HepG2 (cell line): ENCODE data around the gene DCAF7. TPM values are rescaled to one million over a fixed set of nuclear protein-coding genes. Genes with fewer than 3 reads are reported as not detected.
A peak's percentile ranks its signal among the peaks of the same experiment; 100 is the strongest.

Experiments used
- ATAC-seq: fragments of 200-7000 bp; cut with Tn5 transposase; 3 replicates; pipeline ENCODE4 v1.9.1; 2020; ENCODE audit warnings: mild to moderate bottlenecking, moderate library complexity
- BruUV-seq: library from RNA; stranded (reverse); fragments of 400-500 nt; replicated peaks from 2 replicates; lab custom pipeline; 2021; lab: Mats Ljungman, UMichigan
- CTCF ChIA-PET: fragments of 300-600 bp; formaldehyde crosslinking; extraction: SDS; loops from one replicate; lab custom pipeline; 2021; ENCODE audit warnings: low total read pairs, inconsistent platforms, low intra/inter-chr PET ratio; lab: Yijun Ruan, JAX
- POLR2A ChIA-PET: fragments of 350-600 bp; sonication (Branson Sonifier 250); formaldehyde crosslinking; loops from one replicate; lab custom pipeline; 2020; ENCODE audit warnings: antibody characterized with exemption, inconsistent platforms; lab: Yijun Ruan, JAX
- DNase-seq: peaks from one replicate; pipeline ENCODE4 v3.0.0-alpha.2; 2015; ENCODE audit warnings: low spot score
- FAIRE-seq: peaks from 3 replicates; lab custom pipeline; 2011; peaks lifted over from hg19 to GRCh38; lab: Jason Lieb, UNC
- H2AFZ ChIP-seq: one replicate; pipeline ENCODE4 v1.6.1; 2011; ENCODE audit warnings: low read length, inconsistent platforms
- H3K27ac ChIP-seq: fragments of 300-600 bp; 3 replicates; pipeline ENCODE4 v1.8.0; 2011; ENCODE audit warnings: mixed run types, mild to moderate bottlenecking, mixed read lengths, low read length, inconsistent platforms; ENCODE audit not compliant: insufficient read depth; ENCODE audit errors: extremely low read length
- H3K27me3 ChIP-seq, 2 experiments: fragments of 200-600 bp in 1 of 2; 2 replicates in 1 of 2; 3 replicates in 1 of 2; pipeline versions ENCODE4 v1.6.0 to v1.8.0; 2011; ENCODE audit warnings: low read length in 2 of 2, mild to moderate bottlenecking in 2 of 2, moderate library complexity in 2 of 2, inconsistent platforms in 1 of 2; ENCODE audit not compliant: insufficient read depth in 2 of 2, control insufficient read depth in 1 of 2
- H3K36me3 ChIP-seq, 2 experiments: fragments of 200-600 bp in 1 of 2; replicated peaks in 1 of 2; 2 replicates in 1 of 2; 3 replicates in 1 of 2; pipeline versions ENCODE4 v1.5.1 to v1.8.0; 2011; ENCODE audit warnings: low read length in 2 of 2, inconsistent platforms in 1 of 2; ENCODE audit not compliant: insufficient read depth in 2 of 2, control insufficient read depth in 1 of 2
- H3K4me1 ChIP-seq: 2 replicates; pipeline ENCODE4 v1.5.1; 2012; ENCODE audit warnings: low read length, inconsistent platforms; ENCODE audit not compliant: insufficient read depth
- H3K4me2 ChIP-seq: 2 replicates; pipeline ENCODE4 v1.6.0; 2011; ENCODE audit warnings: low read depth, low read length, inconsistent platforms
- H3K4me3 ChIP-seq, 3 experiments: fragments of 200-600 bp in 1 of 3; sonication (generic), shearing (Covaris generic) in 1 of 3; replicated peaks in 1 of 3; 2 replicates each; pipeline ENCODE4 v1.5.1; 2011 to 2016; ENCODE audit warnings: low read length in 3 of 3, inconsistent platforms in 2 of 3, low read depth in 2 of 3, mild to moderate bottlenecking in 2 of 3, control low read depth in 1 of 3, mixed read lengths in 1 of 3; ENCODE audit not compliant: insufficient read depth in 1 of 3
- H3K79me2 ChIP-seq: one replicate; pipeline ENCODE4 v1.6.1; 2011; ENCODE audit warnings: low read length, inconsistent platforms; ENCODE audit not compliant: insufficient read depth
- H3K9ac ChIP-seq: 2 replicates; pipeline ENCODE4 v1.6.0; 2011; ENCODE audit warnings: mild to moderate bottlenecking, low read depth, low read length, inconsistent platforms; ENCODE audit not compliant: insufficient read depth
- H3K9me3 ChIP-seq: 2 replicates; pipeline ENCODE4 v1.5.1; 2012; ENCODE audit warnings: mild to moderate bottlenecking, low read length
- H4K20me1 ChIP-seq: 2 replicates; pipeline ENCODE4 v1.6.0; 2011; ENCODE audit warnings: inconsistent platforms, mild to moderate bottlenecking, low read length, moderate library complexity; ENCODE audit not compliant: insufficient read depth
- HDAC2 ChIP-seq: sonication (generic); formaldehyde crosslinking; IDR thresholded peaks from 2 replicates; pipeline ENCODE4 v1.4.0; 2020; ENCODE audit warnings: missing genetic modification reagents
- ZNF629 ChIP-seq: sonication (generic); formaldehyde crosslinking; conservative IDR thresholded peaks from 2 replicates; pipeline ENCODE4 v1.5.0; 2020; ENCODE audit warnings: missing genetic modification reagents
- ZNF737 ChIP-seq: sonication (generic); formaldehyde crosslinking; IDR thresholded peaks from 2 replicates; pipeline ENCODE4 v1.5.0; 2020; ENCODE audit warnings: missing genetic modification reagents, mild to moderate bottlenecking, borderline replicate concordance
- WGBS: methylation state at CpG from one replicate; pipeline ENCODE4 v1.1.6; 2017; ENCODE audit warnings: low lambda C conversion rate; 5-methylcytosine and 5-hydroxymethylcytosine counted together
- in situ Hi-C: cut with HindIII; loops from 2 replicates; pipeline ENCODE4 v1.10.0; 2017; ENCODE audit warnings: low pct_unique_long_range_greater_than_20kb; ENCODE audit not compliant: extremely low pct_ligation_motif_present
- intact Hi-C: fragments of 100-400 bp; cut with micrococcal nuclease; formaldehyde crosslinking; loops from one replicate; pipeline ENCODE4 v1.10.0; 2022; ENCODE audit not compliant: unreplicated experiment
- polyA plus RNA-seq, 8 experiments: library from polyadenylated mRNA; depleted of rRNA in 3 of 8; stranded (reverse) in 7 of 8; unstranded in 1 of 8; fragments of >200 nt; fragmentation: Illumina TruSeq in 4 of 8; extraction: Trizol in 4 of 8; gene quantifications; 2 replicates each; pipeline versions ENCODE4 v1.2.1 to v1.2.3, GENCODE V29; 2011 to 2016; ENCODE audit warnings: low read depth in 4 of 8, missing spikeins in 1 of 8, mixed read lengths in 1 of 8; ENCODE audit not compliant: insufficient read depth in 1 of 8
- total RNA-seq, 5 experiments: library from RNA; depleted of rRNA; stranded (reverse); fragments of >200 nt; fragmentation: Illumina TruSeq; extraction: Trizol; gene quantifications; 2 replicates each; pipeline ENCODE4 v1.2.3, GENCODE V29; 2016; ENCODE audit warnings: low read depth in 1 of 5
- TF ChIP-seq, protein P1 (sequence below): sonication (generic); formaldehyde crosslinking; IDR thresholded peaks from 2 replicates; pipeline ENCODE4 v1.5.0; 2020; ENCODE audit warnings: mild to moderate bottlenecking, missing genetic modification reagents
- TF ChIP-seq, protein P2 (sequence below): sonication (generic); formaldehyde crosslinking; IDR thresholded peaks from 2 replicates; pipeline ENCODE4 v1.4.0; 2020; ENCODE audit warnings: missing genetic modification reagents

DCAF7 gene
- total and polyA plus RNA-seq, 2 of the 13 experiments (the other 11 are each of a cell fraction or from before 2014, with no cell fraction given), result 55.2 to 73.4 TPM

DNA sequence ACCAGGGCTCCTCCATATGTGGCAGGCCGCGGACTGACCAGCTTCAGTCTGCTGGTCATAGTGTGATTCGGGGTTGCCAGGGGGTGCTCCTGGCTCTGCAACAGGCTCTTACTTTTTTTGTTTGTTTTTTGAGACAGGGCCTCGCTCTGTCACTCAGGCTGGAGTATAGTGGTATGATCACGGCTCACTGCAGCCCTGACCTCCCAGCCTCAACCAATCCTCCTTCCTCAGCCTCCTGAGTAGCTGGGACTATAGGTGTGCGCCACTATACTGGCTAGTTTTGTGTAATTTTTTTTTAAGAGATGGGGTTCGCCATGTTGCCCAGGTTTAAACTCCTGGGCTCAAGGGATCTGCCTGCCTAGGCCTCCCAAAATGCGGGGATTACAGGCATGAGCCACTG is 38.9 kb upstream of the DCAF7 start:
- intact Hi-C loops (no loop called here), in situ Hi-C loops (no loop called here)
- Histone ChIP-seq H4K20me1 (no peaks in the 10 kb centered on the region), H3K79me2 (no peaks in the 10 kb centered on the region), H3K27me3 (peaks cover 14 to 77% of the 10 kb centered on the region in 2 experiments; a peak in 4 of 5 replicates), H3K36me3 (no peaks in the 10 kb centered on the region), H3K4me3 (no peak overlapping the region), H2AFZ (no peak overlapping the region), H3K9me3 (no peaks in the 10 kb centered on the region), H3K27ac (no peak overlapping the region), H3K4me2 (no peak overlapping the region), H3K4me1 (peaks cover 33% of the 10 kb centered on the region), H3K9ac (no peak overlapping the region)
- no peak for DNase-seq
- CTCF ChIA-PET, result no interaction called here
- POLR2A ChIA-PET, result no interaction called here
- FAIRE-seq, result no peak
- no TSS peak for BruUV-seq
- 33% methylated on average over 8 of the region's 8 CpGs for WGBS
- no peak for ATAC-seq
- TF ChIP-seq, protein P1, sequence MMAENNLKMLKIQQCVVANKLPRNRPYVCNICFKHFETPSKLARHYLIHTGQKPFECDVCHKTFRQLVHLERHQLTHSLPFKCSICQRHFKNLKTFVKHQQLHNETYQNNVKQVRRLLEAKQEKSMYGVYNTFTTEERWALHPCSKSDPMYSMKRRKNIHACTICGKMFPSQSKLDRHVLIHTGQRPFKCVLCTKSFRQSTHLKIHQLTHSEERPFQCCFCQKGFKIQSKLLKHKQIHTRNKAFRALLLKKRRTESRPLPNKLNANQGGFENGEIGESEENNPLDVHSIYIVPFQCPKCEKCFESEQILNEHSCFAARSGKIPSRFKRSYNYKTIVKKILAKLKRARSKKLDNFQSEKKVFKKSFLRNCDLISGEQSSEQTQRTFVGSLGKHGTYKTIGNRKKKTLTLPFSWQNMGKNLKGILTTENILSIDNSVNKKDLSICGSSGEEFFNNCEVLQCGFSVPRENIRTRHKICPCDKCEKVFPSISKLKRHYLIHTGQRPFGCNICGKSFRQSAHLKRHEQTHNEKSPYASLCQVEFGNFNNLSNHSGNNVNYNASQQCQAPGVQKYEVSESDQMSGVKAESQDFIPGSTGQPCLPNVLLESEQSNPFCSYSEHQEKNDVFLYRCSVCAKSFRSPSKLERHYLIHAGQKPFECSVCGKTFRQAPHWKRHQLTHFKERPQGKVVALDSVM, result peak; percentile 90
- TF ChIP-seq, protein P2, sequence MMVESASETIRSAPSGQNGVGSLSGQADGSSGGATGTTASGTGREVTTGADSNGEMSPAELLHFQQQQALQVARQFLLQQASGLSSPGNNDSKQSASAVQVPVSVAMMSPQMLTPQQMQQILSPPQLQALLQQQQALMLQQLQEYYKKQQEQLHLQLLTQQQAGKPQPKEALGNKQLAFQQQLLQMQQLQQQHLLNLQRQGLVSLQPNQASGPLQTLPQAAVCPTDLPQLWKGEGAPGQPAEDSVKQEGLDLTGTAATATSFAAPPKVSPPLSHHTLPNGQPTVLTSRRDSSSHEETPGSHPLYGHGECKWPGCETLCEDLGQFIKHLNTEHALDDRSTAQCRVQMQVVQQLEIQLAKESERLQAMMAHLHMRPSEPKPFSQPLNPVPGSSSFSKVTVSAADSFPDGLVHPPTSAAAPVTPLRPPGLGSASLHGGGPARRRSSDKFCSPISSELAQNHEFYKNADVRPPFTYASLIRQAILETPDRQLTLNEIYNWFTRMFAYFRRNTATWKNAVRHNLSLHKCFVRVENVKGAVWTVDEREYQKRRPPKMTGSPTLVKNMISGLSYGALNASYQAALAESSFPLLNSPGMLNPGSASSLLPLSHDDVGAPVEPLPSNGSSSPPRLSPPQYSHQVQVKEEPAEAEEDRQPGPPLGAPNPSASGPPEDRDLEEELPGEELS (CRISPR knock-in tag), result no peak
- 0 out of 2 replicates have a peak, but pooled peaks have one; percentile 35 for TF ChIP-seq ZNF737 (CRISPR knock-in tag)

DNA sequence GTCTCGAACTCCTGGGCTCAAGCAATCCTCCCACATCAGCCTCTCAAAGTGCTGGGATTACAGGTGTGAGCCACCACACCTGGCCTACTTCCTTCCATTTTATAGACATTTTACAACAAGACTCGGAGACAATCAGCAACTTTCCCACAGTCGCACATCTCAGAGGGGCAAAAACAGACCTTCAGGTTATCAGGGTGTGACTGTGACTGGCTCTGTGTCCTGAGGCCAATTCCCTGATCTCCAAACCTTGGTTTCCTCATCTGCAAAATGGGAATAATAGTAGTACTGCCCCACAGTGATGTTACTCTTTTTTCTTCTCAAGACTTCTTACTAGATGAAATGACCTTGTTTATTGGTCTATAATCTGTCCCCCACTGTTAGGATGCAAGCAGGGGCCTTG is 37.9 kb upstream of the DCAF7 start:
- in situ Hi-C loops, result no loop called here
- peaks cover 12 to 78% of the 10 kb centered on the region in 2 experiments; a peak in 4 of 5 replicates for H3K27me3 ChIP-seq

More for the DNA sequence above, 37.9 kb upstream of the DCAF7 start:
- Histone ChIP-seq H3K36me3 (no peaks in the 10 kb centered on the region), H4K20me1 (no peaks in the 10 kb centered on the region), H3K4me2 (no peak overlapping the region), H3K27ac (no peak overlapping the region), H2AFZ (no peak overlapping the region), H3K9me3 (no peaks in the 10 kb centered on the region), H3K4me1 (peaks cover 41% of the 10 kb centered on the region), H3K79me2 (no peaks in the 10 kb centered on the region), H3K4me3 (no peak overlapping the region), H3K9ac (no peak overlapping the region)
- ATAC-seq (no peak), DNase-seq (no peak), FAIRE-seq (no peak)
- ChIA-PET CTCF (no interaction called here), POLR2A (no interaction called here)
- TF ChIP-seq HDAC2 (no peak), ZNF629 (peak; percentile 61)
- intact Hi-C loops, result no loop called here
- WGBS, result 73% methylated on average over 3 of the region's 3 CpGs
- BruUV-seq, result no TSS peak
